Endothelial cell of umbilical vein (primary cell): ENCODE results near the gene THTPA. TPM values are rescaled to one million over a fixed set of nuclear protein-coding genes. Genes with fewer than 3 reads are reported as not detected.
"Not testable (repeated sequence)": the region's sequence is repeated elsewhere in the genome, so short reads cannot be mapped to it uniquely, and the experiment has no call there.

Experiments used
- BruUV-seq: library from RNA; stranded (reverse); fragments of 400-500 nt; replicated peaks from 2 replicates; lab custom pipeline; 2021; lab: Mats Ljungman, UMichigan
- CTCF ChIA-PET: fragments of 300-600, 350-600 bp; sonication (Branson Sonifier 250); formaldehyde crosslinking; loops from one replicate; lab custom pipeline; 2021; ENCODE audit warnings: antibody characterized with exemption, inconsistent platforms; lab: Charles Lee
- POLR2A ChIA-PET: fragments of 300-600, 350-600 bp; sonication (Branson Sonifier 250); formaldehyde crosslinking; loops from one replicate; lab custom pipeline; 2021; ENCODE audit warnings: antibody characterized with exemption, inconsistent platforms; lab: Charles Lee
- DNase-seq: peaks from one replicate; pipeline ENCODE4 v3.0.0-alpha.2; 2011; ENCODE audit warnings: low read depth, low spot score
- FAIRE-seq: peaks from 2 replicates; lab custom pipeline; 2011; peaks lifted over from hg19 to GRCh38; lab: Jason Lieb, UNC
- H2AFZ ChIP-seq: 2 replicates; pipeline ENCODE4 v1.6.0; 2012; ENCODE audit warnings: low read depth, low read length, control low read depth, inconsistent platforms
- H3K27ac ChIP-seq: 2 replicates; pipeline ENCODE4 v1.5.1; 2011; ENCODE audit warnings: low read depth, mild to moderate bottlenecking, control low read depth, low read length, moderate library complexity; ENCODE audit not compliant: insufficient read depth
- H3K27me3 ChIP-seq, 2 experiments: 2 replicates each; pipeline versions ENCODE4 v1.6.0 to v1.6.1; 2011; ENCODE audit warnings: low read length in 2 of 2, mixed read lengths in 1 of 2; ENCODE audit not compliant: control insufficient read depth in 2 of 2, insufficient read depth in 2 of 2
- H3K36me3 ChIP-seq, 2 experiments: 2 replicates in 1 of 2; 3 replicates in 1 of 2; pipeline ENCODE4 v1.5.1; 2011; ENCODE audit warnings: low read length in 2 of 2, mild to moderate bottlenecking in 1 of 2, moderate library complexity in 1 of 2; ENCODE audit not compliant: control insufficient read depth in 2 of 2, insufficient read depth in 2 of 2; ENCODE audit errors: extremely low read depth in 1 of 2
- H3K4me1 ChIP-seq: 3 replicates; pipeline ENCODE4 v1.5.1; 2011; ENCODE audit warnings: mild to moderate bottlenecking, low read length; ENCODE audit not compliant: control insufficient read depth, insufficient read depth; ENCODE audit errors: extremely low read depth
- H3K4me2 ChIP-seq: 2 replicates; pipeline ENCODE4 v1.6.1; 2011; ENCODE audit warnings: low read length, control low read depth, mixed read lengths; ENCODE audit not compliant: insufficient read depth
- H3K4me3 ChIP-seq, 3 experiments: fragments of 200-600 bp in 1 of 3; sonication (generic), shearing (Covaris generic) in 1 of 3; replicated peaks in 1 of 3; 2 replicates each; pipeline ENCODE4 v1.5.1; 2011 to 2016; ENCODE audit warnings: control low read depth in 3 of 3, low read length in 3 of 3, mild to moderate bottlenecking in 2 of 3, inconsistent platforms in 1 of 3, low read depth in 1 of 3, moderate library complexity in 1 of 3; ENCODE audit not compliant: insufficient read depth in 1 of 3
- H3K79me2 ChIP-seq: 2 replicates; pipeline ENCODE4 v1.6.0; 2012; ENCODE audit warnings: low read length, inconsistent platforms; ENCODE audit not compliant: control insufficient read depth, insufficient read depth
- H3K9ac ChIP-seq: replicated peaks from 2 replicates; pipeline ENCODE3; 2011; ENCODE audit warnings: low read length, control low read depth; ENCODE audit not compliant: insufficient read depth; ENCODE audit errors: extremely low read depth
- H3K9me1 ChIP-seq: replicated peaks from 3 replicates; pipeline ENCODE4 v1.6.0; 2011; ENCODE audit warnings: mild to moderate bottlenecking, low read length; ENCODE audit not compliant: control insufficient read depth, insufficient read depth; ENCODE audit errors: extremely low read depth
- H3K9me3 ChIP-seq: replicated peaks from 2 replicates; pipeline ENCODE4 v1.5.1; 2012; ENCODE audit warnings: low read length, inconsistent platforms; ENCODE audit not compliant: control insufficient read depth, insufficient read depth
- H4K20me1 ChIP-seq: replicated peaks from 2 replicates; pipeline ENCODE3; 2011; ENCODE audit warnings: mild to moderate bottlenecking, low read length; ENCODE audit not compliant: control insufficient read depth, insufficient read depth; ENCODE audit errors: extremely low read depth
- CTCF ChIP-seq, 2 donors: IDR thresholded peaks; 1 replicate in 1 of 2; 2 replicates in 1 of 2; pipeline ENCODE4 v1.5.1; 2011; ENCODE audit warnings: low read length in 2 of 2, mild to moderate bottlenecking in 2 of 2, moderate library complexity in 2 of 2, control low read depth in 1 of 2, inconsistent platforms in 1 of 2, low read depth in 1 of 2; ENCODE audit not compliant: insufficient read depth in 1 of 2; ENCODE audit errors: extremely low read depth in 1 of 2
- EZH2 ChIP-seq: IDR thresholded peaks from 2 replicates; pipeline ENCODE4 v1.6.1; 2012; ENCODE audit warnings: borderline replicate concordance, low read depth, mild to moderate bottlenecking, moderate library complexity, low read length, inconsistent platforms; ENCODE audit not compliant: severe bottlenecking
- GATA2 ChIP-seq: IDR thresholded peaks from 2 replicates; pipeline ENCODE4 v1.7.0; 2011; ENCODE audit warnings: low read depth, mild to moderate bottlenecking, moderate library complexity, mixed read lengths, low read length; ENCODE audit not compliant: insufficient read length, insufficient read depth
- JUN ChIP-seq: IDR thresholded peaks from 2 replicates; pipeline ENCODE4 v1.6.1; 2011; ENCODE audit warnings: borderline replicate concordance, low read depth; ENCODE audit not compliant: insufficient read length, insufficient read depth
- MYC ChIP-seq: IDR thresholded peaks from one replicate; pipeline ENCODE4 v1.6.1; 2011; ENCODE audit warnings: mild to moderate bottlenecking, low read depth, low read length
- POLR2A ChIP-seq: IDR thresholded peaks from 2 replicates; pipeline ENCODE4 v1.6.1; 2012; ENCODE audit warnings: low read depth, mild to moderate bottlenecking, control low read depth, low read length
- POLR2AphosphoS5 ChIP-seq: IDR thresholded peaks from 2 replicates; pipeline ENCODE4 v1.6.1; 2012; ENCODE audit warnings: low read depth, mild to moderate bottlenecking, control low read depth, low read length, moderate library complexity; ENCODE audit not compliant: insufficient read depth
- dilution Hi-C: fragments of 300-500 bp; cut with MboI; formaldehyde crosslinking; loops from one replicate; pipeline ENCODE4 v1.15.0; 2019; ENCODE audit warnings: low sequenced_read_pairs; ENCODE audit not compliant: extremely low pct_ligation_motif_present
- intact Hi-C: fragments of 100-400 bp; cut with micrococcal nuclease; formaldehyde crosslinking; loops from one replicate; pipeline ENCODE4 v1.10.0; 2022
- polyA plus RNA-seq, 4 experiments: library from polyadenylated mRNA; depleted of rRNA in 3 of 4; stranded (reverse) in 3 of 4; unstranded in 1 of 4; fragments of >200 nt; gene quantifications; 2 replicates each; pipeline versions ENCODE4 v1.2.1 to v1.2.3, GENCODE V29; 2011 to 2012; ENCODE audit warnings: missing spikeins in 1 of 4
- total RNA-seq: library from RNA; stranded (reverse); gene quantifications from 2 replicates; pipeline ENCODE4 v1.2.3, GENCODE V29; 2021

The THTPA gene
- total and polyA plus RNA-seq, 2 donors (not counting 3 experiments of a cell fraction or from before 2014, with no cell fraction given), result 10.8 to 12.5 TPM

- Histone ChIP-seq H3K27ac (no peak overlapping the region), H3K36me3 (no peaks in the 10 kb centered on the region), H3K4me1 (no peaks in the 10 kb centered on the region), H3K9me3 (no peaks in the 10 kb centered on the region), H3K27me3 (no peaks in the 10 kb centered on the region), H3K9ac (no peak overlapping the region), H3K9me1 (no peaks in the 10 kb centered on the region), H3K4me2 (no peak overlapping the region), H3K79me2 (no peaks in the 10 kb centered on the region), H4K20me1 (no peaks in the 10 kb centered on the region), H3K4me3 (no peak overlapping the region), H2AFZ (no peak overlapping the region)
- BruUV-seq, result no TSS peak
- dilution Hi-C loops (no loop called here), intact Hi-C loops (no loop called here)
- DNase-seq, result no peak
- CTCF ChIA-PET, result interaction anchor here (0.7 kb wide), 1 partner anchor 23 kb away, joined by 3 read pairs; no protein-coding TSS in a partner anchor
- no peak for FAIRE-seq
- TF ChIP-seq JUN, result no peak
- TF ChIP-seq POLR2A, result no peak
- no peak for TF ChIP-seq CTCF (IDR thresholded peaks at IDR 0.05; ENCODE audit: extremely low read depth in 1 of 2, insufficient read depth in 1 of 2, low read depth in 1 of 2, low read length in 2 of 2)
- TF ChIP-seq MYC, result no peak
- no peak for TF ChIP-seq POLR2AphosphoS5
- TF ChIP-seq GATA2, result no peak
- TF ChIP-seq EZH2, result no peak
- POLR2A ChIA-PET, result no interaction called here
Measured at GRCh38 chr14:23536494-23536893, 19.6 kb upstream of the THTPA start.

GRCh38 chr14:23536906-23537305, 19.2 kb upstream of the THTPA start:
- BruUV-seq, FAIRE-seq, H3K9me1 ChIP-seq, H4K20me1 ChIP-seq, H3K27me3 ChIP-seq, H3K4me3 ChIP-seq, H3K79me2 ChIP-seq, H3K9ac ChIP-seq, dilution Hi-C loops, H3K4me1 ChIP-seq, intact Hi-C loops, POLR2A ChIA-PET, H3K4me2 ChIP-seq, H3K36me3 ChIP-seq, H3K9me3 ChIP-seq, H2AFZ ChIP-seq, DNase-seq, H3K27ac ChIP-seq: not testable (repeated sequence)
- CTCF ChIA-PET, result interaction anchor here (0.7 to 1.6 kb wide), 2 partner anchors 9 to 23 kb away, joined by 3 to 7 read pairs; no protein-coding TSS in a partner anchor
